Uterus (tissue), 2 donors: ENCODE data around the gene QKI.

ENCODE experiments used
- CTCF ChIP-seq, 4 experiments: fragments of 200-600 bp in 2 of 4; fragments of 450-650 bp in 2 of 4; sonication (generic) in 2 of 4; IDR thresholded peaks; one replicate each; pipeline ENCODE4 v1.5.1; 2016 to 2019; ENCODE audit warnings: antibody characterized with exemption in 4 of 4, mild to moderate bottlenecking in 2 of 4, moderate library complexity in 1 of 4
- POLR2A ChIP-seq, 2 donors: fragments of 450-650 bp; IDR thresholded peaks; one replicate each; pipeline ENCODE4 v1.6.1; 2016; ENCODE audit warnings: antibody characterized with exemption in 2 of 2, mild to moderate bottlenecking in 1 of 2, moderate library complexity in 1 of 2

GRCh38 chr6:163559661-163560060 is 145.1 kb downstream of the QKI start:
- TF ChIP-seq POLR2A (IDR thresholded peaks at IDR 0.05) (no peak), CTCF (IDR thresholded peaks at IDR 0.05) (no peak)
